GM12872 (cell line): ENCODE measurements around the gene UBC.

ENCODE experiments used
- TF ChIP-seq, protein P1 (sequence below): IDR thresholded peaks from 3 replicates; pipeline ENCODE4 v1.5.1; 2011; ENCODE audit warnings: low read depth, mild to moderate bottlenecking, low read length, moderate library complexity; ENCODE audit not compliant: insufficient read depth

The UBC gene

DNA sequence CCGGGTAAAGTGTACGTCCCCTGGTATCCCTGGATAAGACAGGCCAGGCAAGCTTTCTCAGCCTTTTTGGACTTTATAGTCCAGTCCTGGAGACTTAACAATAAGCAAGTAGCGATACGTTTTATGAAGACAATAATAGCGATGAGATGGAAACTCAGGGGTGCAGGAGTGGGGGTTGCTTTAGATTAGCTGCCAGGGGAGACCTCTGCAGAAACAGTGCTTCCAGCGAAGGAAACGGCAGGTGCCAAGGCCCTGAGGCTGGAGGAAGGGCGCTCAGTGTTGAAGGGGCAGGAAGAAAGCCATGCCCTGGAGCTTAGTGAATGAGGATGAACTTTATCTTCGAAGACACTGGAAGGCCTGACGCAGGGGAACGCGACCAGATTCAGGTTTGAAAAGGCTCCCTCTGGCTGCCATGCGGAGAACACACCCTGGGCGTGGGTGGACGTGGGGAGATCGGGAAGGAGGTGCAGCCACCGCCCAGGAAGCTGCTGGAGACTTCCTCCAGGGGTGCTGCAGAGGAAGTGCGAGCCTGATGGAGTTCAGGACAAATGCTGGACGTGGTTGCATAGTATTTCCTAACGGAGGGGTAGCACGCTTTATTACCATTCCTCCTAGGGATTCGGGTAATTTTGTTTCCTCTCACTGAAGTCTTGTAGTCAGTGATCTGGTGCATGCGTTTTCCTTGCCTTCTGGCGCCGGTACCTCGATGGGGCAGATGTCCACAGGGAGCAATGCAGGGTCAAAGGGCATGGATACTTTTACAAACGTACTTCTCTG is 26.1 kb upstream of the UBC start:
- TF ChIP-seq, protein P1, sequence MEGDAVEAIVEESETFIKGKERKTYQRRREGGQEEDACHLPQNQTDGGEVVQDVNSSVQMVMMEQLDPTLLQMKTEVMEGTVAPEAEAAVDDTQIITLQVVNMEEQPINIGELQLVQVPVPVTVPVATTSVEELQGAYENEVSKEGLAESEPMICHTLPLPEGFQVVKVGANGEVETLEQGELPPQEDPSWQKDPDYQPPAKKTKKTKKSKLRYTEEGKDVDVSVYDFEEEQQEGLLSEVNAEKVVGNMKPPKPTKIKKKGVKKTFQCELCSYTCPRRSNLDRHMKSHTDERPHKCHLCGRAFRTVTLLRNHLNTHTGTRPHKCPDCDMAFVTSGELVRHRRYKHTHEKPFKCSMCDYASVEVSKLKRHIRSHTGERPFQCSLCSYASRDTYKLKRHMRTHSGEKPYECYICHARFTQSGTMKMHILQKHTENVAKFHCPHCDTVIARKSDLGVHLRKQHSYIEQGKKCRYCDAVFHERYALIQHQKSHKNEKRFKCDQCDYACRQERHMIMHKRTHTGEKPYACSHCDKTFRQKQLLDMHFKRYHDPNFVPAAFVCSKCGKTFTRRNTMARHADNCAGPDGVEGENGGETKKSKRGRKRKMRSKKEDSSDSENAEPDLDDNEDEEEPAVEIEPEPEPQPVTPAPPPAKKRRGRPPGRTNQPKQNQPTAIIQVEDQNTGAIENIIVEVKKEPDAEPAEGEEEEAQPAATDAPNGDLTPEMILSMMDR = peak; percentile 98

DNA sequence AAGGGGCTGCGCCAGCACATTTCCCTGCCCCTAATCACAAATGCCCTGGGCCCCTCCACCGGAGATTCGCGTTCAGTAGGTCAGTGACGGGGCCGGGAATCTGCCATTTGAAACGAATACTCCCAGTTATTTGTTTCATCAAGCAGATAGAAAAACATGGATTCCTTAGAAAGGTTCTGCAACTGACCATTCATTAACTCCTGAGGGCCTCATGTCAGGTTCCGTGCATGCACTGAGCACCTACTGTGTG is 25.6 kb upstream of the UBC start:
- TF ChIP-seq, protein P1 = no peak

DNA sequence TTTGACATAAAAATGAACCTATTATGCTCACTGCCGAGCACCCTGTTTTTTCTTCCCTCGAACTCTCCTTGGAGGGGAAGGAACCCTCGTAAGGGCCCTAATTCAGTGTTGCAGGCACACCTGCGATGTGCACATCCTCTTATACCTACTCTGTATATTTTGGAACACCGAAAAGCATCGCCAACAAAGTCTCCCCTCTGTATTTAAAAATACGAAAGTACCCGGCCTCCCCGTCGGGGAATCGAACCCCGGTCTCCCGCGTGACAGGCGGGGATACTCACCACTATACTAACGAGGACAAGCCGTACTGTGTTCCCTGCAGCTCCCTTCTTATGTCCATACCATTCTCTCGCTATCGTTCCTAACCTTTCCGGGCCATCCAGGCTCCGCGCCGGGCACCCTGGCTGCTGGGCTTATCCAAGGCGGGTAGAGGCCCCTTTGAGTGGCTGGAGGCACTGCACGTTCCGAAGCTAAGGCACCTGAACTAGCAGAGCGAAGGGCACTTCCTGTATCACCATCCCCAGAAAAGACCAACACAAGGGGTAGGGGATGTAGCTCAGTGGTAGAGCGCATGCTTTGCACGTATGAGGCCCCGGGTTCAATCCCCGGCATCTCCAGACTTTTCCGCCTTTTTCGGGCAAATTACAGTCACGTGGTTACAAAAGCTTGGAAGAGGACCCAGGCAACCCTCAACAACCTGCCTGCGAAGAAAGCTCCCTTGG is 25.1 kb upstream of the UBC start:
- TF ChIP-seq, protein P1 = no peak

DNA sequence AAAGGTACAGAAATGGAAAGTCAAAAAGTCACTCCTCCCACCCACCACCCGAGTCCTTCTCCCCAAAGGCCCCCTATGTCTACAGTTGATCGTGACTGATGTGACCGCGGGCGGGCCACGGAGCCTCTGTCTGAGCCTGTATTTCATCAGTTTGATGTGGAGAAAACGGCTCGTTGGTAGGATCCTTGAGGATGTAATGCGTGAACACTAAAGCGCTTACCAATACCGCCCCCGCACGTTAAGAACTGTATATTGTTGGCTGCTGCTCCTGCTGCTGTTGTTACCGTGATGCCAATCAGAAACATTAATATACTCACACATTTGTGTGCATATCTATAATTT is 24.6 kb upstream of the UBC start:
- TF ChIP-seq, protein P1 = peak; percentile 53

DNA sequence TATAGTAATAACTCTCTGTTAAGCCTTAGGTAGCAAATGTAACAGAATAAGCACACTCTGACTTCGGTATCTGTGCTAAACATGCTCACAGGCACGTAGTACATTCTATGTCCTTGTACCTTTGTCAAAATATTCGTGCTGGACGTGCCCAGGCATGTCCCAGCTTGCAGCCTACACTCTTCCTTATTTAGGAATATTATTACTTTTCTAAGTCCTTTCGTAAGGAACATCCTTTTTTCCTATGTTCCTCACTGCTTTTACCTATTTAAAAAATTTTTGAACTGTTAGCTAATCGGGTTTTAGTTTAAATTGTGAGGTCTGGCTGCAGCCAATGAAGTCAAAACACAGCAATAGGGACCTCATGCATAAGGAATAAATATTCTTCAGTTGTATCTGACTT is 24.1 kb upstream of the UBC start:
- TF ChIP-seq, protein P1 = no peak

DNA sequence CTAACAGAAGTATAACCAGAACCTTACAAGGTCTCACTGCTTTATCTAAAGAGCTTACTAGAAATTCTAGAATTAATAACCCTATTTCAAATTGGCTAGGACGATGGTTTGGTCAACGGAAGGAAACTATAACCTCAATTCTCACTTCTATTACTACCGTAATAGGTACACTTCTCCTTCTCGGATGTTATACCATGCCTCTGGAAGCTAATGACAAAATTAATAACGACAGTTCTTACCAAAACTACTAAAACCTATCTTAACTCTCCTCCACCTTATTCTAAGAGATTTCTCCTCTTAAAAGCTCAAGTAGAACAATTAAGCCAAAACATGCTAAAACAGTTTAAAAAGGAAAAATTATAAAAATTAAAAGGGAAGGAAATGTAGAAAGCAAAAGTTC is 23.7 kb upstream of the UBC start:
- TF ChIP-seq, protein P1 = no peak

DNA sequence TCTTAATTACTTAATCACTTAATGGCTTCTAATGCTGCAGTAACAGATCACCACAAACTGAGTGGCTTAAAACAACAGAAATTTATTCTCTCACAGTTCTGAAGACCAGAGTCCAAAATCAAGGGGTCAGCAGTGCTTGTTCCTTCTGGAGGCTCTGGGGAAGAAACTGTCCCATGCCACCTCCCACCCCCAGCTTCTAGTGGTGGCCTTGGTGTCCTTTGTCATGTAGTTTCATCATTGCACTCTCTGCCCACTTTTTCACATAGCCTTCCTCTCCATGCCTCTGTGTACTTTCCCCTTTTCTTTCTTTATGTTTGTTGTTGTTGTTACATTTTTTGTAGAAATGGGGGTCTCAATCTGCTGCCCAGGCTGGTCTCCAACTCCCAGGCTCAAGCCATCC is 16.1 kb upstream of the UBC start:
- TF ChIP-seq, protein P1 = no peak
